ENCODE results near the gene MYO3A.

GRCh38 chr10:26235761-26236160 is 301.7 kb downstream of the MYO3A start:
- no peak for TF ChIP-seq POLR2AphosphoS5 (IDR thresholded peaks at IDR 0.05)
- TF ChIP-seq POLR2A (IDR thresholded peaks at IDR 0.05; ENCODE audit: low read depth), result no peak
- no peak for TF ChIP-seq EP300 (IDR thresholded peaks at IDR 0.05)
- TF ChIP-seq CTCF (IDR thresholded peaks at IDR 0.05), result no peak

Measured in esophagus muscularis mucosa (tissue), 4 donors.